ENCODE results near the gene C10orf88.

The C10orf88 gene

DNA sequence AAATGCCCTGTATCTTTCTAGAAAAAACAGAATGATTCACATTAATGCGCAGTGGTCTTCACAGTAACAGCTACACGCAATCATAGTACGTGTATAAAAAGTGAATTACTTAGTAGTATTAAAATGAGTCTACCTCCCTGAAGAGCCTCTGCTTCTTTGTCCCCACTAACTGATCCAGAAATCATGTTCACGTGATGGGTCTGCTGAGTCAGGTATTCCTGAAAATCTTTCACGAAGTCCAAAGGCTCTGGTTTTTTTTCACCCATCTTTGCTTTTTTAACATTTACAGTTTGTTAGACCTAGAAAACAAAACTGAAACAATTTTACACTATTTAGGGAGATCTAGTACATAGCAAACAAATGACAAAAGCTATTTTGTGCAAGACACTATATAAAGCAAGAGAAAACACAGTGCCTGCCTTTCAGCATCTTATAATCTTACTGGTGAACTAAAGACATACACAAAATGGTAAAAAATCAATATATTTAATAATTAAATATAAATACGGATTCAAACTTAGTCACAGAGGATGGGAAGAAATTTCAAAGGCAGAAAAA is 44.4 kb upstream of the C10orf88 start:
- ChIA-PET CTCF (interaction anchor here (1.4 kb wide), 1 partner anchor 9 kb away, joined by 3 read pairs; no protein-coding TSS in a partner anchor), POLR2A (interaction anchor here (2.9 kb wide), 1 partner anchor 10 kb away, joined by 14 read pairs; the partner anchor contains the start of genes ACADSB and IKZF5)
- no peak for TF ChIP-seq FOXM1 (IDR thresholded peaks at IDR 0.05; ENCODE audit: borderline replicate concordance)
- TF ChIP-seq LEF1 (IDR thresholded peaks at IDR 0.05; ENCODE audit: borderline replicate concordance) = no peak
- no peak for TF ChIP-seq TARDBP (IDR thresholded peaks at IDR 0.05)
- TF ChIP-seq FOXK2 (IDR thresholded peaks at IDR 0.05) = no peak
- TF ChIP-seq SUZ12 (IDR thresholded peaks at IDR 0.05) = no peak
- no peak for TF ChIP-seq SP1 (IDR thresholded peaks at IDR 0.05)
- TF ChIP-seq ARNT (IDR thresholded peaks at IDR 0.05) = no peak
- no peak for TF ChIP-seq BHLHE40 (IDR thresholded peaks at IDR 0.05; ENCODE audit: borderline replicate concordance)
- no peak for TF ChIP-seq FOXA1 (IDR thresholded peaks at IDR 0.05)
- TF ChIP-seq NFRKB (IDR thresholded peaks at IDR 0.05) = no peak
- no peak for TF ChIP-seq ZNF384 (IDR thresholded peaks at IDR 0.05)
- DNase-seq (ENCODE audit: extremely low spot score) = no peak

DNA sequence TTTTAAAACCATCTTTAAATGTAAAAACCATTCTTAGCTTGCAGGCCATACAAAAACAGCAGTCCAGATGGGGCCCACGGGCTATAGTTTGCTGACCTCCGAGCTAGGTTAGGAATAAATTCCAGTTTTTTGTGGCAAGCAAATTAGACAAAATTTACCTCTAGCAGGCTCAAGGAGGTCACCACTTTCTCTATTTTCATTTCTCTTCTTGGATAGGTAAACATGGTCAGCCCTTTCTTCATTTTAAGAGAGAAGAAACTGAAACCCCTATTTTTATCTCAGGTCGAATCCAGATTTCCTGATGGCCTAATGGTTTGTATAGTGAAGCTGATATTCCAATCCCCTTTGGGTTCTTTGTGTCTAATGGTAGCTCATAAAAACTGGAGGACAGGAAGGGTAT is 43.8 kb upstream of the C10orf88 start:
- DNase-seq (ENCODE audit: extremely low spot score) = no peak
- CTCF ChIA-PET = no interaction called here
- TF ChIP-seq FOXM1 (IDR thresholded peaks at IDR 0.05; ENCODE audit: borderline replicate concordance) = no peak
- TF ChIP-seq, protein P1, sequence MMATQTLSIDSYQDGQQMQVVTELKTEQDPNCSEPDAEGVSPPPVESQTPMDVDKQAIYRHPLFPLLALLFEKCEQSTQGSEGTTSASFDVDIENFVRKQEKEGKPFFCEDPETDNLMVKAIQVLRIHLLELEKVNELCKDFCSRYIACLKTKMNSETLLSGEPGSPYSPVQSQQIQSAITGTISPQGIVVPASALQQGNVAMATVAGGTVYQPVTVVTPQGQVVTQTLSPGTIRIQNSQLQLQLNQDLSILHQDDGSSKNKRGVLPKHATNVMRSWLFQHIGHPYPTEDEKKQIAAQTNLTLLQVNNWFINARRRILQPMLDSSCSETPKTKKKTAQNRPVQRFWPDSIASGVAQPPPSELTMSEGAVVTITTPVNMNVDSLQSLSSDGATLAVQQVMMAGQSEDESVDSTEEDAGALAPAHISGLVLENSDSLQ (IDR thresholded peaks at IDR 0.05) = no peak
- no peak for TF ChIP-seq FOXA1 (IDR thresholded peaks at IDR 0.05)
- TF ChIP-seq FOXK2 (IDR thresholded peaks at IDR 0.05) = no peak
- TF ChIP-seq ZNF384 (IDR thresholded peaks at IDR 0.05) = no peak
- no peak for TF ChIP-seq SP1 (IDR thresholded peaks at IDR 0.05)
- TF ChIP-seq ELF4 (IDR thresholded peaks at IDR 0.05) = no peak
- TF ChIP-seq LEF1 (IDR thresholded peaks at IDR 0.05; ENCODE audit: borderline replicate concordance) = no peak
- POLR2A ChIA-PET = interaction anchor here (2.9 kb wide), 1 partner anchor 10 kb away, joined by 14 read pairs; the partner anchor contains the start of genes ACADSB and IKZF5

DNA sequence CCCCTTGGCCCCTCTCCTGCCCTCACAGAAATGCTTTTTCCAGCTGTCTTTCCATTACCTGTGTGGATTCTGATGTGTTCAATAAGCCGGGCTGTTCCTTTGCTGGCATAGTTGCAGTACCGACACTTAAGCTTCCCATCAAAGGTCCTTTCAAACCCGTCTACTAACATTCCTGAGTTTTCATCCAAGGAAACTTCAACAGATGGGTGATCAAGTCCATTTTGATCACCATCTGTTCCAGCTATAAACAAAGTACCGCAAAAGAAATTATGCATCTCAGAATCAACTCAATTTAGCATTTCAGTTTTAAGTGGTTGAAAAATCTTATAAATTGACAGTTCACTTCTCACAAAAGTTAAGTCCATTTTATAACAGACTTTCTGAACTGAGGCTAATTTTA is 41.9 kb upstream of the C10orf88 start:
- CTCF ChIA-PET = no interaction called here
- no peak for DNase-seq (ENCODE audit: extremely low spot score)
- TF ChIP-seq FOXM1 (IDR thresholded peaks at IDR 0.05; ENCODE audit: borderline replicate concordance) = no peak
- no peak for TF ChIP-seq NFRKB (IDR thresholded peaks at IDR 0.05)
- TF ChIP-seq CTBP1 (IDR thresholded peaks at IDR 0.05; ENCODE audit: borderline replicate concordance) = no peak
- no peak for TF ChIP-seq LEF1 (IDR thresholded peaks at IDR 0.05; ENCODE audit: borderline replicate concordance)
- POLR2A ChIA-PET = no interaction called here

DNA sequence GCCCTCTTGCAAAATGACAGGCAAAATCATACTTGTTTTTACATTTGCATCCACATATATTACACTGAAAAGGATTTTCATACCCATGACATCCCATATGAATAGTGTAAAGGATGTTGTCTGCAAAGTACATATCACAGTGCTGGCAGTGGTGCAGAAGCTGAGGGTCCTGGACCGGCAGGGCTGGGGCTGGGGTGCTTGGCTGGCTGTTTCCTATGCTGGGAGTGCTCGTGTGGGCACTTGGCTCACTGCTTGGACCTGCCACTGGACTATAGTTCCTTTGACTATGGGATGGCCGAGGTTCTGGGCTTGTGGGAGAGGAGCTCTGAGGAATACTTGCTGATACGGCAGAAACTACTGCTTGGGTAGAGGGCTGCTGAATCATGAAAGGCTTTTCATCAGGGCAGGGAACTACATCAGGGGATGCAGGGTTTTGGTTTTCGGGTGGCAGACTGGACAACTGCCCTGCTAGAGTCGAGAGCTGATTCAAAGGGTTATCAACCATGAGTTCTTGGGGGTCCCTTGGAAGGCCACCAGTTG is 39.8 kb upstream of the C10orf88 start:
- DNase-seq (ENCODE audit: extremely low spot score) = no peak
- ChIA-PET CTCF (no interaction called here), POLR2A (no interaction called here)
- TF ChIP-seq CTBP1 (IDR thresholded peaks at IDR 0.05; ENCODE audit: borderline replicate concordance) (no peak), ARNT (IDR thresholded peaks at IDR 0.05) (no peak), FOXM1 (IDR thresholded peaks at IDR 0.05; ENCODE audit: borderline replicate concordance) (no peak), FOXK2 (IDR thresholded peaks at IDR 0.05) (no peak), FOXA1 (IDR thresholded peaks at IDR 0.05) (no peak), LEF1 (IDR thresholded peaks at IDR 0.05; ENCODE audit: borderline replicate concordance) (no peak), SP1 (IDR thresholded peaks at IDR 0.05) (no peak), HDGF (IDR thresholded peaks at IDR 0.05; ENCODE audit: borderline replicate concordance) (no peak), BHLHE40 (IDR thresholded peaks at IDR 0.05; ENCODE audit: borderline replicate concordance) (no peak), TARDBP (IDR thresholded peaks at IDR 0.05) (no peak), ZNF384 (IDR thresholded peaks at IDR 0.05) (no peak), SUZ12 (IDR thresholded peaks at IDR 0.05) (no peak), L3MBTL2 (conservative IDR thresholded peaks at IDR 0.05) (no peak), ELF4 (IDR thresholded peaks at IDR 0.05) (no peak), NFRKB (IDR thresholded peaks at IDR 0.05) (no peak)
- TF ChIP-seq, protein P1 (IDR thresholded peaks at IDR 0.05) = no peak

DNA sequence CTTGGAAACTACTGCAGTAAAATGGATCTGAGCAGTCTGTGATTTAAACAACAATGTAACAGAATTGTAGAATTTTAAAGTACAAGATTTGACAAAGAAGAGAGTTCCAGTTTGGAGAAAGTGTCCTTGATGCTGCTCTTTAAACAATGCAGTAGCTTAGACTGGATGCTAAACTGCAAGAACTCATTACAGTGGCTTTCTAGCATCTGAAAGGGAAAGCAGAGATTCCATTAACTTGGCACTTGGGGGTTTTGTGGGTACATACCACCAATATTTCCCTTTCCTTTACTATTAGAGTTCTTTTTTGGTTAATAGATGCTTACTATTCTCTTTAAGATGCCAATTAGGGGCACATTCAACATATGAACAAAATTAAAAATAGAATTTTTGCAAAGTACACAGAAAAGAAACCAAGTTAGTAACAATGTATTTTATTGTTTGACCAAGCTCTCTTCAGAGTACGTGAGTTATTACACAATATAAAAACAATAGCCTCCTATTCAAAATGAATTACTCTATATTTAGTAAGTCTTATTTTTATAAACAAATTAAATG is 38.1 kb upstream of the C10orf88 start:
- CTCF ChIA-PET = no interaction called here

DNA sequence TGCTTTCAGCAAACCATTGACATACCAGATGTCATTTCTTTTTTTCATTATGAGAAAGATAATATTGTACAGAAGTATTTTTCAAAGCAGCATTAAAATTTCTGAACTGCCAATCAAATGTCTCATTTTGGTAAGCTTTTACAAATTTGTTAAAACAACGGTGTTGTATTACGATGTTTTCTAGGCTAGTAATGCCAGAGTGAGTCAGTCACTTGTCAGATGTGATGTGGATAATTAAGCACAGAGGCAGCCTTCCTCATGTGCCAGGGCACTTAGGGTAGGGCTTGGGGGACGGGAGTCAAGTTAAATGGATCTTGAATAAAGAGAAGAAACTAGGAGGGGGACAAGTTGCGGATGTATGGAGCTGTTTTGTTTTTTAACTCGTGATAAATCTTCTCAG is 36.3 kb upstream of the C10orf88 start:
- no peak for TF ChIP-seq FOXK2 (IDR thresholded peaks at IDR 0.05)
- TF ChIP-seq, protein P1 (IDR thresholded peaks at IDR 0.05) = peak; percentile 39; the same call in 1 of the 2 replicates
- no peak for TF ChIP-seq L3MBTL2 (conservative IDR thresholded peaks at IDR 0.05)
- DNase-seq (ENCODE audit: extremely low spot score) = no peak
- POLR2A ChIA-PET = interaction anchor here (1.0 to 1.7 kb wide), 2 partner anchors 10 to 18 kb away, joined by 4 to 5 read pairs; partner anchors contain the start of gene PSTK
- CTCF ChIA-PET = interaction anchor here (0.6 kb wide), 1 partner anchor 562 kb away, joined by 3 read pairs; no protein-coding TSS in a partner anchor

More for the DNA sequence above, 38.1 kb upstream of the C10orf88 start:
- DNase-seq (ENCODE audit: extremely low spot score) = no peak
- POLR2A ChIA-PET = interaction anchor here (1.8 kb wide), 1 partner anchor 12 kb away, joined by 8 read pairs; the partner anchor contains the start of gene PSTK
- TF ChIP-seq SUZ12 (IDR thresholded peaks at IDR 0.05) (no peak), CTBP1 (IDR thresholded peaks at IDR 0.05; ENCODE audit: borderline replicate concordance) (no peak), ELF4 (IDR thresholded peaks at IDR 0.05) (no peak)

All from HEK293T (cell line).